Bronchial epithelial cell (primary cell): Measurements from ENCODE around the gene TTC31. TPM values are rescaled to one million over a fixed set of nuclear protein-coding genes. Genes with fewer than 3 reads are reported as not detected.
"Not testable (repeated sequence)": the region's sequence is repeated elsewhere in the genome, so short reads cannot be mapped to it uniquely, and the experiment has no call there.

ENCODE experiments used
- DNase-seq: peaks from one replicate; pipeline ENCODE4 v3.0.0-alpha.2; 2010; ENCODE audit warnings: low read depth
- FAIRE-seq: peaks from 2 replicates; lab custom pipeline; 2011; peaks lifted over from hg19 to GRCh38; lab: Jason Lieb, UNC
- H3K27me3 ChIP-seq: 2 replicates; pipeline ENCODE4 v1.5.1; 2011; ENCODE audit warnings: low read length; ENCODE audit not compliant: control insufficient read depth, insufficient read depth
- H3K36me3 ChIP-seq: 2 replicates; pipeline ENCODE4 v1.5.1; 2011; ENCODE audit warnings: low read length; ENCODE audit not compliant: control insufficient read depth, insufficient read depth
- H3K4me3 ChIP-seq: 2 replicates; pipeline ENCODE4 v1.5.1; 2011; ENCODE audit warnings: mild to moderate bottlenecking, low read depth, low read length, control low read depth
- total RNA-seq: library from RNA; depleted of rRNA; stranded (reverse); fragments of >200 nt; gene quantifications from 2 replicates; pipeline ENCODE4 v1.2.1, GENCODE V29; 2014
- TF ChIP-seq, protein P1 (sequence below): IDR thresholded peaks from 2 replicates; pipeline ENCODE4 v1.5.1; 2011; ENCODE audit warnings: mild to moderate bottlenecking, moderate library complexity, low read length, control low read depth, inconsistent platforms; ENCODE audit not compliant: insufficient read depth, severe bottlenecking

Gene TTC31
- total RNA-seq, 1 donor from 2014 or later = 5.8 TPM

DNA sequence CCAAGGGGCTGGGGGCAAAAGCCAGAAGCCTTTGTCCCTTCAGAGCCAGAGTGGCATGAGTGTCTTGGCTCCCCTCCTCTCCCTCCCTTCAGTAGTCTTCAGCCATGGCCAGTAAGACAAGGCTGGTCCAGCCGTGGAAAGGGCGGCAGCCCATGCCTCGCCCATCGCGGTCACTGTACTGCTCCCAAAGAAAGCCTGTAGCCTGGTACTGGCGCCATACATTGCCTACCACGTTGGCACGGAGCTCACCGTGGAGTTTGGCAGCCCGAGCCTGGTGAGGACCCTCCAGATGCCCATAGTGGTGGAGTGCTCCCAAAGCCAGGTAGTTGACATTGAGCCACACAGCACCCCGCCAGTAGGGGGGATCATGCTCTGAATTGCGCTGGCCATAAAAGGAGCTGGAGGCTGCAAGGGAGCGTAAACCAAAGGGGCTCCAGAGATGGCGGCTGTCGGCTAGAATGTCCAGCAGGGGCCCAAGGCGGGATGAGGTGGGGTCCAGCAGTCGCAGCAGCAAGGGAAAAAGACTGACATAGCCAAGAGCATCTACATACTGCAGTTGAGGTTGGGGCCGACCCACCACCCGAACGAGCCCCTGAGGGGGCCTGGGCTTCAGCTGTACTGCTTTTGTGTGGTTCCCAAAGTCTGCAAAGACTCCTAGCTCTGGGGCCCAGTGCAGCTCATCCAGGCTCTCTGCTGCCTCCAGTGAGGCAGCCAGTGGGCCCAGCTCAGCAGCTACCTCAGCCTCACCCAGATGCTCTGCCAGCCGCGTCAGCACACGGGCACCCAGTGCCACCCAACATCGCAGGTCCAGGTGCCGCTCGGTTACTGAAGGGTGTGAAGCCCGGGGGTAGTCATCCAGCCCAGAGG lies 21.5 kb upstream of the TTC31 start:
- H3K27me3 ChIP-seq = no peaks in the 10 kb centered on the region
- H3K36me3 ChIP-seq = peaks cover 10% of the 10 kb centered on the region
- H3K4me3 ChIP-seq = no peak overlapping the region
- TF ChIP-seq, protein P1, sequence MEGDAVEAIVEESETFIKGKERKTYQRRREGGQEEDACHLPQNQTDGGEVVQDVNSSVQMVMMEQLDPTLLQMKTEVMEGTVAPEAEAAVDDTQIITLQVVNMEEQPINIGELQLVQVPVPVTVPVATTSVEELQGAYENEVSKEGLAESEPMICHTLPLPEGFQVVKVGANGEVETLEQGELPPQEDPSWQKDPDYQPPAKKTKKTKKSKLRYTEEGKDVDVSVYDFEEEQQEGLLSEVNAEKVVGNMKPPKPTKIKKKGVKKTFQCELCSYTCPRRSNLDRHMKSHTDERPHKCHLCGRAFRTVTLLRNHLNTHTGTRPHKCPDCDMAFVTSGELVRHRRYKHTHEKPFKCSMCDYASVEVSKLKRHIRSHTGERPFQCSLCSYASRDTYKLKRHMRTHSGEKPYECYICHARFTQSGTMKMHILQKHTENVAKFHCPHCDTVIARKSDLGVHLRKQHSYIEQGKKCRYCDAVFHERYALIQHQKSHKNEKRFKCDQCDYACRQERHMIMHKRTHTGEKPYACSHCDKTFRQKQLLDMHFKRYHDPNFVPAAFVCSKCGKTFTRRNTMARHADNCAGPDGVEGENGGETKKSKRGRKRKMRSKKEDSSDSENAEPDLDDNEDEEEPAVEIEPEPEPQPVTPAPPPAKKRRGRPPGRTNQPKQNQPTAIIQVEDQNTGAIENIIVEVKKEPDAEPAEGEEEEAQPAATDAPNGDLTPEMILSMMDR = peak; percentile 22
- DNase-seq = no peak
- FAIRE-seq = no peak

DNA sequence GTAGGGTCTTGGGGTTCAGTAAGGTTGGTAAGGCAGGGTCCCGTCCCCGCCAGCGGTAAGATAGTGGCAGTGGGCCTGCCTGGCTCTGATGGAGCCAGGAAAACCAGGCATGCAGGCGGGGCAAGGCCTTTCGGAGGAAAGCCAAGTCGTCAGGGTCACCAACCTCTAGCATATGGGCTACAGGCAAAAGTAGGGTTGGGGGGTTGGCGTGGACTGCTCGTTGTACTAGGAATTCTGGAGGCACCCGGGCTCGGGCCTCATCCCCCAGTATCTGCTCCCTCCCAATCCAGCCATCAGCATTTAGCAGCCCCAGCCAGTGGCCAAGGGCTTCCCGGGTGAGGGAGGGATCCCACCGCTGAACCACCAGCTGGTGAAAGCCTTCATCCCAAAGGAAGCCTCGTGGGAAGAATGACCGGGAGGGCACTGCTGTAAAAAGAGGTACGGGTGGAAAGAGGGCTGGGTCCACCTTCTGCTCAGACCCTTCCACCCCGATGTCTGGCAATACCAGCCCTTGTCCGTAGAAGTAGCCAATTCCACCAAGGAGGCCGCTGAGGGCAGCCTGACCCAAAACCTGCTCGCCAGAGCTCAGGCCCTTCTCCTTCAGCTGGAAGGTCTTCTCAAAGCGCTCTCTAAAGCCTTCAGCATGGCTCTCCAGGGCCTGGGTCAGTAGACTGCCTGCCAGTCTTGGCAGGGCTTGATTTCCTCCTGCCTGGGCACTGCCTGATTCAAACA lies 20.7 kb upstream of the TTC31 start:
- DNase-seq (no peak), FAIRE-seq (no peak)
- H3K27me3 ChIP-seq = no peaks in the 10 kb centered on the region
- no peak overlapping the region for H3K4me3 ChIP-seq
- H3K36me3 ChIP-seq = peaks cover 10% of the 10 kb centered on the region
- TF ChIP-seq, protein P1 = no peak

DNA sequence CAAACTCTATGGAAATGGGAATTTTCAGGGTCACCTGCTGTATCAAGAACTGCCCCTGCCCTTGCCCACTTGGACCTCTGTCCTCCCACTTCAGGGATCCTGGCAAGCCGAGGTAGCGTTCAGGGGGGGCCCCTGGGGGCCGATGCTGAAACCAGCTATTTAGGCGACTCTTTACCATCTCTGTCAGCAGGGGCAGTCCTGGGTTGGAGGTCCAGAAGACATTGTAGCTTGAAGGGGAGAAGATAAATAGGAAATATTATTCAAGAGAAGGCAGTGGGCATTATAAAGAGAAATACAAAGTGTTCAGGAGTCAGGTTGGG lies 20.1 kb upstream of the TTC31 start:
- no peak overlapping the region for H3K4me3 ChIP-seq
- H3K36me3 ChIP-seq = peaks cover 10% of the 10 kb centered on the region
- H3K27me3 ChIP-seq = no peaks in the 10 kb centered on the region
- FAIRE-seq (no peak), DNase-seq (no peak)
- TF ChIP-seq, protein P1 = no peak

DNA sequence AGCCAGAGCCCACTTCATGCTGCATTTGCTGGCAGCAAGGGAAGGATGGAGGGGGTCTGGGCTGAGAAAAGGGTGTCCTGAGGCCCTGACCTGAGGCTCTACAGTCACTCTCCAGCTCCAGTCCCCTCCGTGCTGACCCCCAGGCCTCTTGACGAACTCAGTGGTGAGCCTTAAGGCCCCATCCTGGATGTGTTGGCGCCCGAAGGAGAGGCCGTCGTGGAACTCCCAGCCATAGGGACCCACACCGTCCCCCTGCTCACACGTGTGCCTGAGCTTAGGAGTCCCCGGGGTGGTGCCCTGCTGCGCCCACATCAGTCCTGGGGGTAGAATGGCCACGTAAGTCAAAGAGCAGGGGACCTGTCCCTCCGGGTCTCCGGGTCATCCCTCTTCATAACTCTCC lies 18.5 kb upstream of the TTC31 start:
- DNase-seq (no peak), FAIRE-seq (no peak)
- H3K36me3 ChIP-seq = peaks cover 10% of the 10 kb centered on the region
- peak overlapping the region; percentile 92 for H3K4me3 ChIP-seq
- no peaks in the 10 kb centered on the region for H3K27me3 ChIP-seq
- TF ChIP-seq, protein P1 = no peak

DNA sequence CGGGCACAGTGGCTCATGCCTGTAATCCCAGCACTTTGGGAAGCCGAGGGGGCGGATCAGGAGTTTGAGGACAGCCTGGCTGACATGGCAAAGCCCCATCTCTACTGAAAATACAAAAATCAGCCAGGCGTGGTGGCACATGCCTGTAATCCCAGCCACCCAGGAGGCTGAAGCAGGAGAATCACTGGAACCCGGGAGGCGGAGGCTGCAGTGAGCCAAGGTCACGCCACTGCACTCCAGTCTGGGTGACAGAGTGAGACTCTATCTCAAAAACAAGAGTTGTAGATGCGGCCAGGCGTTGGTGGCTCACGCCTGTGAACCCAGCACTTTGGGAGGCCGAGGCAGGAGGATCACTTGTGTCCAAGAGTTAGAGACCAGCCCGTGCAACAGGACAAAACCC lies 12.1 kb upstream of the TTC31 start:
- not testable (repeated sequence) for FAIRE-seq, DNase-seq, H3K4me3 ChIP-seq, H3K36me3 ChIP-seq, H3K27me3 ChIP-seq

DNA sequence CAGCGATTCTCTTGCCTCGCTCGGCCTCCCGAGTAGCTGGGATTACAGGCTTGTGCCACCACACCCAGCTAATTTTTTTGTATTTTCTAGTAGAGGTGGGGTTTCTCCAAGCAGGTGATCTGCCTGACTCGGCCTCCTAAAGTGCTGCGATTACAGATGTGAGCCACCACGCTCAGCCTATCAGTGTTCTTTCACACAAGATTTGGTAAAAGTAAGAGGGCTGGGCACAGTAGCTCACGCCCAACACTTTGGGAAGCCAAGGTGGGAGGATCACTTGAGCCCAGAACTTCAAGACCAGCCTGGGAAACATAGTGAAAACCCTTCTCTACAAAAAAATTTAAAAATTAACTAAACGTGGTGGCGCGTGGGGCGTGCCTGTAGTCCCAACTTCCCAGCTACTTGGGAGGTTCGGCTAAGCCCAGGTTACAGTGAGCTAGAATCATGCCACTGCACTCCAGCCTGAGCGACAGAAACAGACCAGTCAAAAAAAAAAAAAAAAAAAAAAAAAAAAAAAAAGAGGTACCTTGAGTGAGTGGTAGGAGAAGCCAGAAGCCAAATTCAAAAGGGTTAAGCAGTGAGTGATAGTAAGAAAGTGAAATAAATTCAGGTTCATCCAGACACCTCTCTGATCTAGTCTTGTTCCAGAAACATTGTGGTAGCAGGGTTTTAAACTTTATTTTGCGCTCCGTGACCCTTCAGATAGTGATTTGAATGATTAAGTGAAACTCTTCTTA lies 11.4 kb upstream of the TTC31 start:
- FAIRE-seq = no peak
- peak overlapping the region; percentile 84 for H3K4me3 ChIP-seq
- H3K27me3 ChIP-seq = no peaks in the 10 kb centered on the region
- TF ChIP-seq, protein P1 = no peak
- peaks cover 4% of the 10 kb centered on the region for H3K36me3 ChIP-seq
- no peak for DNase-seq
